Upper lobe of left lung (tissue), 4 donors: ENCODE data around the gene CHST13.

ENCODE experiments used
- CTCF ChIP-seq, 6 experiments: fragments of 450-650 bp in 4 of 6; fragments of 200-600 bp in 2 of 6; sonication (generic) in 2 of 6; IDR thresholded peaks; one replicate each; pipeline ENCODE4 v1.5.1; 2016 to 2019; ENCODE audit warnings: antibody characterized with exemption in 6 of 6
- EP300 ChIP-seq, 4 donors: sonication (generic); formaldehyde crosslinking; IDR thresholded peaks; one replicate each; pipeline ENCODE4 v1.5.1; 2017; ENCODE audit warnings: antibody characterized with exemption in 4 of 4, control low read depth in 2 of 4
- POLR2A ChIP-seq, 4 donors: fragments of 450-650 bp; IDR thresholded peaks; one replicate each; pipeline ENCODE4 v1.5.1; 2016 to 2017; ENCODE audit warnings: antibody characterized with exemption in 4 of 4, mild to moderate bottlenecking in 2 of 4
- POLR2AphosphoS5 ChIP-seq, 2 donors: sonication (generic); formaldehyde crosslinking; IDR thresholded peaks; one replicate each; pipeline ENCODE4 v1.5.1; 2017; ENCODE audit warnings: antibody characterized with exemption in 2 of 2

- TF ChIP-seq POLR2A (IDR thresholded peaks at IDR 0.05): no peak
- no peak for TF ChIP-seq CTCF (IDR thresholded peaks at IDR 0.05)
- TF ChIP-seq POLR2AphosphoS5 (IDR thresholded peaks at IDR 0.05): no peak
- TF ChIP-seq EP300 (IDR thresholded peaks at IDR 0.05): no peak
Measured at GRCh38 chr3:126553284-126554084, 29.5 kb downstream of the CHST13 start.
